Activated B cell treated with CpG ODN at 0.5 μM for 24 hours (primary cell): ENCODE measurements around the gene KCTD11. TPM values are rescaled to one million over a fixed set of nuclear protein-coding genes. Genes with fewer than 3 reads are reported as not detected.

Source experiments
- ATAC-seq: fragments of 200-7000 bp; cut with Tn5 transposase; one replicate; pipeline ENCODE4 v1.10.0; 2021; ENCODE audit warnings: low read depth, mild to moderate bottlenecking, moderate library complexity
- CTCF ChIA-PET: fragments of 350-600 bp; sonication (Branson Sonifier 250); formaldehyde crosslinking; loops from one replicate; lab custom pipeline; 2021; ENCODE audit warnings: antibody characterized with exemption; lab: Charles Lee
- POLR2A ChIA-PET: fragments of 350-600 bp; sonication (Branson Sonifier 250); formaldehyde crosslinking; loops from one replicate; lab custom pipeline; 2021; ENCODE audit warnings: antibody characterized with exemption; lab: Charles Lee
- DNase-seq: peaks from one replicate; pipeline ENCODE4 v3.0.0; 2022
- H3K27ac Mint-ChIP-seq: one replicate; pipeline ENCODE4 v1.8.0; 2020; ENCODE audit warnings: mixed read lengths
- H3K27me3 Mint-ChIP-seq: one replicate; pipeline ENCODE4 v1.8.0; 2021; ENCODE audit warnings: mixed read lengths
- H3K36me3 Mint-ChIP-seq: one replicate; pipeline ENCODE4 v1.8.0; 2021; ENCODE audit warnings: low read depth, mixed read lengths
- H3K4me1 Mint-ChIP-seq: one replicate; pipeline ENCODE4 v1.8.0; 2021; ENCODE audit warnings: mixed read lengths
- H3K4me3 Mint-ChIP-seq: one replicate; pipeline ENCODE4 v1.8.0; 2020; ENCODE audit warnings: mild to moderate bottlenecking, mixed read lengths
- H3K9me3 Mint-ChIP-seq: one replicate; pipeline ENCODE4 v1.8.0; 2020; ENCODE audit warnings: mixed read lengths
- CTCF ChIP-seq: fragments of 200-600 bp; IDR thresholded peaks from one replicate; pipeline ENCODE4 v1.8.0; 2022; ENCODE audit warnings: antibody characterized with exemption, mild to moderate bottlenecking
- intact Hi-C: fragments of 100-400 bp; cut with micrococcal nuclease; formaldehyde crosslinking; loops from one replicate; pipeline ENCODE4 v1.15.1; 2024
- total RNA-seq: library from RNA; stranded (reverse); gene quantifications from 2 replicates; pipeline ENCODE4 v1.2.3, GENCODE V29; 2022

Gene KCTD11
- total RNA-seq, 1 donor from 2014 or later, result 7.8 TPM

- ChIA-PET CTCF (interaction anchor here (0.9 to 4.2 kb wide), 11 partner anchors 21 to 332 kb away, joined by 3 to 31 read pairs (median 7); partner anchors contain the start of genes MPDU1, SENP3, SOX15 and TNFSF13), POLR2A (interaction anchor here (0.6 to 2.0 kb wide), 11 partner anchors 18 to 229 kb away, joined by 3 to 12 read pairs (median 6); partner anchors contain the start of genes ACAP1, CD68, FGF11 and MPDU1)
- DNase-seq (no peak), ATAC-seq (no peak)
- Mint-ChIP-seq H3K36me3 (peaks cover 2% of the 10 kb centered on the region), H3K4me1 (peaks cover 36% of the 10 kb centered on the region), H3K9me3 (no peaks in the 10 kb centered on the region), H3K27me3 (no peaks in the 10 kb centered on the region), H3K27ac (peak within 1 kb of the TSS; percentile 43), H3K4me3 (no peak within 1 kb of the TSS)
- intact Hi-C loops, result no loop called here
- TF ChIP-seq CTCF, result no peak
Measured at GRCh38 chr17:7355053-7355452, 3.1 kb downstream of the KCTD11 start, which contains the start of gene TMEM95. Gene TMEM95 (plus strand): TSS chr17:7355156. CDS start chr17:7355205, 49 bp downstream.

- DNase-seq, result no peak
- intact Hi-C loops, result no loop called here
- ChIA-PET POLR2A (interaction anchor here (0.6 to 2.0 kb wide), 19 partner anchors 19 to 332 kb away, joined by 3 to 12 read pairs (median 4); partner anchors contain the start of genes ACAP1, CD68, FGF11 and MPDU1), CTCF (interaction anchor here (0.7 to 4.2 kb wide), 24 partner anchors 10 to 332 kb away, joined by 3 to 31 read pairs (median 4); partner anchors contain the start of genes ACAP1, FGF11, MPDU1 and SENP3)
- Mint-ChIP-seq H3K9me3 (no peaks in the 10 kb centered on the region), H3K27me3 (no peaks in the 10 kb centered on the region), H3K4me1 (peaks cover 31% of the 10 kb centered on the region), H3K27ac (no peak overlapping the region), H3K36me3 (peaks cover 2% of the 10 kb centered on the region), H3K4me3 (no peak overlapping the region)
- TF ChIP-seq CTCF, result no peak
- ATAC-seq, result no peak
Measured at GRCh38 chr17:7355573-7355972, 3.6 kb downstream of the KCTD11 start.

- POLR2A ChIA-PET, result interaction anchor here (0.6 to 2.0 kb wide), 18 partner anchors 19 to 332 kb away, joined by 3 to 12 read pairs (median 4); partner anchors contain the start of genes ACAP1, CD68, FGF11 and MPDU1
- ATAC-seq (peak; percentile 56), DNase-seq (peak; percentile 78)
- Mint-ChIP-seq H3K27me3 (no peaks in the 10 kb centered on the region), H3K27ac (no peak overlapping the region), H3K9me3 (no peaks in the 10 kb centered on the region), H3K36me3 (peaks cover 2% of the 10 kb centered on the region), H3K4me1 (peaks cover 26% of the 10 kb centered on the region), H3K4me3 (no peak overlapping the region)
- intact Hi-C loops, result loop anchor here (1.0 to 2.0 kb wide), 5 partner anchors 38 to 205 kb away; partner anchors contain the start of genes PLSCR3, POLR2A and SENP3
- TF ChIP-seq CTCF, result no peak
- CTCF ChIA-PET, result interaction anchor here (0.7 to 4.2 kb wide), 25 partner anchors 11 to 331 kb away, joined by 3 to 31 read pairs (median 4); partner anchors contain the start of genes ACAP1, FGF11, MPDU1 and SENP3
Measured at GRCh38 chr17:7356072-7356549, 4.1 kb downstream of the KCTD11 start.

GRCh38 chr17:7356756-7357155 is 4.8 kb downstream of the KCTD11 start:
- ChIA-PET CTCF (interaction anchor here (0.8 to 4.2 kb wide), 11 partner anchors 19 to 331 kb away, joined by 4 to 31 read pairs (median 11); partner anchors contain the start of genes ACAP1, SENP3, SOX15 and TP53), POLR2A (interaction anchor here (1.2 to 1.7 kb wide), 8 partner anchors 37 to 331 kb away, joined by 3 to 12 read pairs (median 4); partner anchors contain the start of genes CD68, PLSCR3, POLR2A and TMEM102)
- no peaks in the 10 kb centered on the region for H3K9me3 Mint-ChIP-seq
- intact Hi-C loops, result loop anchor here (1.0 to 2.0 kb wide), 5 partner anchors 38 to 205 kb away; partner anchors contain the start of genes PLSCR3, POLR2A and SENP3
- peaks cover 2% of the 10 kb centered on the region for H3K36me3 Mint-ChIP-seq
- TF ChIP-seq CTCF, result no peak
- no peak overlapping the region for H3K4me3 Mint-ChIP-seq
- ATAC-seq, result no peak
- no peak for DNase-seq
- no peak overlapping the region for H3K27ac Mint-ChIP-seq
- H3K27me3 Mint-ChIP-seq, result no peaks in the 10 kb centered on the region
- peaks cover 23% of the 10 kb centered on the region for H3K4me1 Mint-ChIP-seq

- no peaks in the 10 kb centered on the region for H3K27me3 Mint-ChIP-seq
- H3K9me3 Mint-ChIP-seq, result no peaks in the 10 kb centered on the region
- DNase-seq (no peak), ATAC-seq (no peak)
- POLR2A ChIA-PET, result no interaction called here
- no peak overlapping the region for H3K4me3 Mint-ChIP-seq
- no peak for TF ChIP-seq CTCF
- CTCF ChIA-PET, result interaction anchor here (1.9 to 4.2 kb wide), 4 partner anchors 79 to 232 kb away, joined by 7 to 31 read pairs (median 26); partner anchors contain the start of genes SENP3 and SOX15
- no peaks in the 10 kb centered on the region for H3K36me3 Mint-ChIP-seq
- no peak overlapping the region for H3K27ac Mint-ChIP-seq
- H3K4me1 Mint-ChIP-seq, result peaks cover 21% of the 10 kb centered on the region
- intact Hi-C loops, result loop anchor here (2.0 kb wide), 1 partner anchor 157 kb away; no protein-coding TSS in a partner anchor
Measured at GRCh38 chr17:7357381-7357780, 5.4 kb downstream of the KCTD11 start.
